Measurements from ENCODE around the gene ZBTB40.

ZBTB40 gene

GRCh38 chr1:22451702-22452480, at the start of gene ZBTB40:
ZBTB40 (plus strand) TSS chr1:22451851; CDS start chr1:22489949, 38,098 bp downstream.
- DNase-seq (ENCODE audit: low read depth): peak; percentile 92

DNA sequence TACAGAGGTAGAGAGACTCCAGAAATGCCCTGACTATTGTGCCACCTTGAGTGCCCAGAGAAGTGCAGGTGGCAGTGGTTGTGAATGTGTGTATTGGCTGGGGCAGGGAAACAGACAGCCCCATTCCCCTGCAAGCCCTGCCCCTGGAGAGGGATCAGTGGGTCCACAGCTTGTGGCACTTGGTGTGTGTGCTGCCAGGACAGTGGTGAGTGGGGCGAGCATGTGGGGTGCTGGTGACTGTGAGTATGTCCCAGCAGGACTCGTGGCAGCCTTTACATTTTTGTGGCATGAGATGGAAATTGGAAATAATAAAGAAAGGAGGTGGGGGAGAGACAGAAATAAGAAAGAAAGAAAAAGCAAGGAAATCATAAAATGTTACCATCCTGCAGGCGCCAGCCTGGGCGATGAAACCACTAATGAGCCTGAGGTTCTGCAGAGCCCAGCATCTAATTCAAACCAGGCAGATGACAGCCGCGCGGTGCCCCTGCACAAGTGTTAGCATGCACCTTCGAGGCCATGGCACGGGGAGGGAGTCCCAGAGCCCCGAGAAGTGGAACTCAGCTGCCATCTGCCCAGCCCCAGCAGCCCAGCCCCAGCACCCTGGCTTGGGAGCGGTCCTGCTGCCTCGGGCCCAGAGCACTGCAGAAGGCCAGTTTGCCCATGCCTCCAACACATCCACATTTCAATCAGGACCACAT, 49.1 kb upstream of the ZBTB40 start:
- DNase-seq (ENCODE audit: low read depth): no peak

DNA sequence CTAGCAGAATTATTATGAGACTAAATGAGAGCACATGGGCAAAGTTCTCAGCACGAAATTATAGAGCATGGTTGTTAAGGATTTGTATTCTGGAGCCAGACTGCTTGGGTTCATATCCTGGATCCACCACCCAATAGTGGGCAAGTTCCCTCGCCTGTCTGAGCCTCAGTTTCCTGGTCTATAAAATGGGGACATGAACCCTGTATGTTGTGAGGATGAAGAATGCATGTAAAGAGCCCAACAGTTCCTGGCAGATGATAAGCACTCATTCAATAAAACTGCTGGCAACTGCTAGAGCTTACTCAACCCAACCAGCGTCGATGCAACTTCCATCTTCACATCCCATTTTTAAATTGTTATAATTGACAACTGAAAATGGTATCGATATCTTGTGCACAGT, 47.2 kb upstream of the ZBTB40 start:
- no peak for DNase-seq (ENCODE audit: low read depth)

- DNase-seq (ENCODE audit: low read depth): no peak
These were observed 44.7 kb upstream of the ZBTB40 start for GRCh38 chr1:22406722-22407495.

- DNase-seq (ENCODE audit: low read depth): no peak
These were observed 43.4 kb upstream of the ZBTB40 start for GRCh38 chr1:22408230-22408629.

DNA sequence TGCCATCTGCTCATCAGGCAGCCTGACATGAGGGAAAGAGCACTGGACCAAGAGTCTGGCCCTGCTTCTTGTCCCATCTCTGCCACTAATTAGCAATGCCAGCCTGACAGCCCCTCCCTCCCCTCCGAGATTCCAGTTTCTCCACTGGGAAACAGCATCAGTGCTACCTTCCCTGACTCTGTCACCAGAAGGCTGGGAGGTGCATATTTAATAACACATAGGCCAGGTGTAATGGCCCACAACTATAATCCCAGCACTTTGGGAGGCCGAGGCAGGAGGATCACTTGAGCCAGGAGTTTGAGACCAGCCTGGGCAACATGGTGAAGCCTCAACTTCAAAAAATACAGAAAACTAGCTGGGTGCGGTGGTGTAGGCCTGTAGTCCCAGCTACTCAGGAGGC, 41.2 kb upstream of the ZBTB40 start:
- DNase-seq (ENCODE audit: low read depth): no peak

DNA sequence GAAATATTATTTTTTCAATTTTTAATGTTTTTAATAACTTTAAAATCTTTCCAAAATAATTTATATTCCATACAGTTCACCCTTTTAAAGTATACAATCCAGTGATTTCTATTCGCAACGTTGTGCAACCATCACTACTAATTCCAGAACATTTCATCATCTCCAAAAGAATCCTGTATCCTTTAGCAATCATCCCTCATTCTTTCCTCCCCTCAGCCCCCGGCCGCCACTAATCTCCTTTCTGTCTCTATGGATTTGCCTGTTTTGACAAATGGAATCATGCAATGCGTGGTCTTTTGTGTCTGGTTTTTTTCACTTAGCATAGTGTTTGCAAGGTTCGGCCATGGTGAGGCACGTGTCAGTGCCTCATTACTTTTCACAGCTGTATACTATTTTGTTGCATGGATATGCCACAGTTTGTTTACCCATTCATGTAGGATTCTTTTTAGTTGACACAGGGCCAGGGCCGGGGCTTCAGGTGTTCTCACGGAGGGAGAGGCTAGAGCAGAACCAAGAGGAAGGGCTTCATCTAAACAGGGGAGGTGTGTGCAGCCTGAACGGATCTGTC, 40.6 kb upstream of the ZBTB40 start:
- no peak for DNase-seq (ENCODE audit: low read depth)

- DNase-seq (ENCODE audit: low read depth): no peak
These were observed 40.1 kb upstream of the ZBTB40 start for GRCh38 chr1:22411589-22411988.

GRCh38 chr1:22412932-22413727, 38.5 kb upstream of the ZBTB40 start:
- DNase-seq (ENCODE audit: low read depth): no peak

DNA sequence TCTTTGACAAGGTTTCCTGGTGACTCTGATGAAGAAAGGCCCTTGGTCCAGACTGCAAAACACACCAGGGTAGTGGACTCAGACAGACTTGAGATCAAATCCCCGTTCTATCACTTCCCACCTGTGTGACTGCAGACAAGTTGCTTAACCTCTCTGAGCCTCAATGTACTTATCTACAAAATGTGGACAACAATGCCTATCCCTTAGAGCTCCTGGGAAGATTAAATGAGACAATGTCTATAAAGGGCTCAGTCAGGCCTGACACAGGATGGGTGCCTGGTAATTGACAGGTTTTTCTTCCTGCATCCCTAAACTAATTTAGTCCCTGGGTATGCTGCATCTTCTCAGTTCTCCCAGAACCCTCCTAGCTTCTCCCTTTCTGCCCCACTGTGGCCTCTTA, 37.9 kb upstream of the ZBTB40 start:
- no peak for DNase-seq (ENCODE audit: low read depth)

DNA sequence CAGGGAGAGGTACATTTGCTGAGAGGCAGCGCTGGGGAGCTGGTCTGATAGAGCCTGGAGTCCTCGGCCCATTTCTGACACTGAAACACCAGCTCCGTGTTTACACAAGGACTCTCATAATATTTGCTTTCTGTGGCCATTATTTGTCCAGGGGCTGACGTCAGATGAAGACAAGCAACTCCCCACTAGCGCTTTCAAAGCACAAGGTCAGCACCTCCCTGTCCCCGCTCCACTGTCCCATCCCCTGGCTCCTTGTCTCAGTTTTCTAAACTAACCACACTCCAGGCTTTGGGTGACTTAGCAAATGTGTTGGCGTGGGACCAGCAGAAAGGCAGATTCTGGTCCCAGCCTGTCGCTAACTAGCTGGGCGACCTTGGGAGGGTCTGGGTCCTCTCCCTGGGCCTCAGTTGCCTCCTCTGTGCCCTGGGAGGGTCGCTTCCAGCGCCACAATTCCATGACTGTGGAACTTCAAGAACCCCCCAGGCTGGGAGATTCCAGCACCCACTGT, 37.4 kb upstream of the ZBTB40 start:
- no peak for DNase-seq (ENCODE audit: low read depth)

- no peak for DNase-seq (ENCODE audit: low read depth)
These were observed 36.2 kb upstream of the ZBTB40 start for GRCh38 chr1:22415489-22415888.

DNA sequence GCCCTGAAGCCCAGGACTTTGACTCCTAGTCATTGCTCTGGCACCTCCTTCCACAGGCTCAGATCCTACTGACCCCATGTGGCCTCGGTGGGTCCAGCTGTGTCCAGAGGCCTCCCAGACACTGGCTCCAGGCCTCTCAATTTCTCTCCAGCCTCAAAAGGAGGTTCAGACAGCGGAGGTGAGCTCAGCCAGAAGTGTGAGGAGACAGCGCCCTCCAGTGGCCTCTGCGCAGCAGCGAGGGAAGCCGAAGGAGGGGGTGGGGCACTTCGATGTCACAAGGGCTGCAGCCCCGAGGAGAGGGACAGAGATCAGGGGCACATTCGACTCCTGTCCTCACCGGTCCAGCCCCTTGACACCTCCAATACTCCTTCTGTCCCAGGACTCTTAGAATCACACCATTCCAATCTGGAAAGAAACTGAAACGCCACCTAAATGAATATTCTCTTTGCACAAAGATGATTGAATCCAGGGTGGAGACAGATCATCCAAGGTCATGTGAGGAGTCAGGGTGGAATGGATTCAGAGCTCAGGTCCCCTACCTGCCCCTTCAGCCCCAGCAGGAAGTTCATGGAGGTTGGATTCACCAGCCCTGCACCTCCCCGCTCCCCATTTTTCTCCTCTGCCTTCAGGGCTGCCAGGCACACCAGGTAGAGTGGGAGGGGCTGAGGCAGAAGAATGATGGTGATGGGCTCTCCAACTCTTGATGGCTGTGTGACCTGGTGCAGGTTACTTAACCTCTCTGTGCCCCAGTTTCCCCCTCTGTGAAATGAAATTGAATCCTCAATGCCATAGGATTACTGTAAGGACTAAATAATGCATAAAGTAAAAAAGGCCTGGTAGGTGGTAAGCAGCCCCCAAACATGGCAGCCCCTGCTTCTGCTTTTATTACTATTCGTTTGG, 34.8 kb upstream of the ZBTB40 start:
- peak; percentile 45 for DNase-seq (ENCODE audit: low read depth)

DNA sequence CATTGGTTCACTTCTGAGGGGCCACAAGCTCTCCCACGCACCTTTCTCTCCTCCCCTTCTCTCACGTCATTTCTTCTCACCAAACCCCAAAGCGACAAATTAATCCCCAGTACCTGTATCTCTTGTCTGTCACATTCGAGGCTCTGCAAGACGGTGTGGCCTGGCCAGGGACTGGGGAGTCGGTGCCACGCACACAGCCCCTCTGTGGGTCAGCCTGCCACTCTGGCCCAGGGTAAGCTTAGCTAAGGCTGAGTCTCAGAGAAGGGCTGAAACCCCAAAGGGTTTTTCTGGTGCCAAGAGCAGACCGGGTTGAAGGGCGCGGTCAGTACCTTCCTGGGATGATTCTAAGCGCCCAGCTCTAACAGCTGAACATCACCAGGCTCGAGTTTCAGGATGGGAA, 34.2 kb upstream of the ZBTB40 start:
- no peak for DNase-seq (ENCODE audit: low read depth)

DNA sequence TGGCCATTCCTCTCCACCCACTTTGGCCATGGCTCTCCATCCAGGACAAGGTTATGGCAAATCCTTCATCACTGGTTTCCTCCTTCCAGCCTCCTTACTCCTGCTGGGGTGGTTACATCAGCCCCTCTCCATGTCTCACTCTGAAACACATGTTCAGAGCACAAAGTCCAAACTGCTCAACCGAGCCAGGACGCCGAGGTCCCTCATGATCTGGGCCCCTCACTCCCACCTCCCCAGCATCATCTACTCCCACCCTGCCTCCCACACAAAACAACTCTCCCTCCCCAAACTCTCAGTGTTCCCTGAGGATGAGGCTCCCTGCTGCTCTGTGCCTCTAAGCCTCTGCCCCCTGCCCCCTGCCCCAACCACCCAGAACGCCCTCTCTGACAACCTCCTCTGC, 33.3 kb upstream of the ZBTB40 start:
- DNase-seq (ENCODE audit: low read depth): no peak

GRCh38 chr1:22418933-22419382, 32.7 kb upstream of the ZBTB40 start:
- no peak for DNase-seq (ENCODE audit: low read depth)

DNA sequence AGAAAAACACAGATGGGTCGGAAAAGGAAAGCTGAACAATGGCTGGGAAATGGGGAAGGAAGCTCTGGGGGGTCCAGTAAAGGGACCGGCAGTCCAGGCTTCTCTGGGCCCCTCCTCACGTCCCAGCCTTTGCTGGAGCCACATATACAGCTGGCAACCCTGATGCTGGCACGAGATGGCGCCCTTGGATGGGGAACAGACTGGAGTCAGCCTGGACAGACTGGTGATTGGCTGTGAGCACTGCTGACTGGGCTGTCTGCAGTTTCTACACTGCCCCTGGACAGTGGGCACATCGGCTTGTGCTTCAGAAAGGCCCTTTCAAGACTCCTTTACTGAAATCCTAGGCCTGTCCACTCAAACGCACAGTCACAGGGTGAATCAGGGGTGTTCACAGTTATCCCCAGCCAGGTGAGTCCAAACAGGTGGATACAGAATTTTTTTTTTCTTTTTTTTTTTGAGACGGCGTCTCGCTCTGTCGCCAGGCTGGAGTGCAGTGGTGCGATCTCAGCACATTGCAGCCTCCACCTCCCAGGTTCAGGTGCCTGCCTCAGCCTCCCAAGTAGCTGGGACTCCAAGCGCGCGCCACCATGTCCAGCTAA, 31.1 kb upstream of the ZBTB40 start:
- peak; percentile 9 for DNase-seq (ENCODE audit: low read depth)

DNA sequence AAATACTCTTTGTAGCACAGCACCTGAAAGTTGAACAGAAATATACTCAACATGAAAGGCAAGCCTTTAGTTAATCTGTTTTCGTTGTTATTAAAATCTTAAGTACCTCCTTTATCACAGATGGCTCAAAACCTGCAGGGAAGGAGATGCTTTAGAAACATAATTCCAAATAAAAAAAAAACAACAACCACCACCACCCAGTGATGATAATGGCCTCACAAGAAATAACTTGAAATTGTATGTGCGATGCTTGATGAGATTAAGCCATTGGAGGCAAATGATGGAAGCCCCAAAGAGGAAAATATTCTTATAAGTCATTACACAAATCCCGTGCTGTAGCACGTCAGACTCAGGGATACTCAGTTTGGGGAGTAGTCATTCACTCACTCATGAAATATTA, 24.9 kb upstream of the ZBTB40 start:
- no peak for DNase-seq (ENCODE audit: low read depth)

- no peak for DNase-seq (ENCODE audit: low read depth)
These were observed 23.0 kb upstream of the ZBTB40 start for GRCh38 chr1:22428672-22429071.

DNA sequence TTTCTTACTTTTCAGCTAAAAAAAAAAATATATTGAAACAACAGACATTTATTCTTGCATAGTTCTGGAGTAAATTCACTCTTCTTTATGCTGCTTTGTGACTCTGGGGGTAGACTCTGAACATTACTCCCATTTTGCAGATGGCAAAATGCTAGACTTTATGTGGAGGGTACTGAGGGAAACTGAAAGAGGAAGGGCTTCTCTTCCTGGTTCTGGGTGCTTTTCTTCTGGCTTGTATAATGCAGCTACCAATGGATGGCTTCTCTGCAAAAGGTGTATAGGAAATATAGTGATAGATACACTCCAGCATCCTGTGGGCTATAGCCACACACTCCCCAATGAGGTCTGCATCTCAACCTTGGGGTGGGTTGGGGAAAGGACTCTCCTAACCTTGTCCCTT, 19.7 kb upstream of the ZBTB40 start:
- DNase-seq (ENCODE audit: low read depth): no peak
